CD4-positive, alpha-beta memory T cell (primary cell): ENCODE data around the gene KIAA1614. TPM values are rescaled to one million over a fixed set of nuclear protein-coding genes. Genes with fewer than 3 reads are reported as not detected.

ENCODE experiments used
- CTCF ChIA-PET: fragments of 350-600 bp; sonication (Branson Sonifier 250); formaldehyde crosslinking; loops from one replicate; lab custom pipeline; 2021; ENCODE audit warnings: inconsistent platforms; ENCODE audit not compliant: partially characterized antibody; lab: Charles Lee
- POLR2A ChIA-PET: fragments of 350-600 bp; sonication (Branson Sonifier 250); formaldehyde crosslinking; loops from one replicate; lab custom pipeline; 2021; ENCODE audit not compliant: partially characterized antibody; lab: Charles Lee
- DNase-seq, 5 donors: peaks; one replicate each; pipeline versions ENCODE4 v3.0.0 to v3.0.0-alpha.2; 2020 to 2022; ENCODE audit warnings: mixed read lengths in 1 of 5
- H3K27ac ChIP-seq: one replicate; pipeline ENCODE4 v1.7.0; 2013; ENCODE audit warnings: low read depth, low read length
- H3K27me3 ChIP-seq: 2 replicates; pipeline ENCODE4 v1.7.0; 2013; ENCODE audit warnings: mild to moderate bottlenecking, low read length, moderate library complexity; ENCODE audit not compliant: insufficient read depth
- H3K36me3 ChIP-seq: 2 replicates; pipeline ENCODE4 v1.7.0; 2013; ENCODE audit warnings: mild to moderate bottlenecking, low read length, moderate library complexity; ENCODE audit not compliant: insufficient read depth
- H3K4me1 ChIP-seq: 2 replicates; pipeline ENCODE4 v1.7.0; 2013; ENCODE audit warnings: mild to moderate bottlenecking, low read length, moderate library complexity; ENCODE audit not compliant: insufficient read depth
- H3K4me3 ChIP-seq, 2 donors: one replicate each; pipeline ENCODE4 v1.7.0; 2013; ENCODE audit warnings: low read length in 2 of 2, mild to moderate bottlenecking in 1 of 2
- H3K9me3 ChIP-seq, 2 donors: one replicate each; pipeline ENCODE4 v1.7.0; 2013; ENCODE audit warnings: low read length in 2 of 2, control low read depth in 1 of 2; ENCODE audit not compliant: control insufficient read depth in 1 of 2
- H3K27ac Mint-ChIP-seq, 7 donors: one replicate each; pipeline ENCODE4 v1.8.0; 2020 to 2021; ENCODE audit warnings: mixed read lengths in 7 of 7, mild to moderate bottlenecking in 6 of 7, inconsistent platforms in 3 of 7, moderate library complexity in 3 of 7
- H3K27me3 Mint-ChIP-seq, 2 donors: one replicate each; pipeline ENCODE4 v1.8.0; 2020 to 2021; ENCODE audit warnings: mixed read lengths in 2 of 2
- H3K36me3 Mint-ChIP-seq, 2 donors: one replicate each; pipeline ENCODE4 v1.8.0; 2020 to 2021; ENCODE audit warnings: mixed read lengths in 2 of 2, inconsistent platforms in 1 of 2, mild to moderate bottlenecking in 1 of 2
- H3K4me1 Mint-ChIP-seq, 4 donors: one replicate each; pipeline ENCODE4 v1.8.0; 2020 to 2021; ENCODE audit warnings: mixed read lengths in 4 of 4, mild to moderate bottlenecking in 1 of 4
- H3K4me3 Mint-ChIP-seq, 8 donors: one replicate each; pipeline ENCODE4 v1.8.0; 2020 to 2021; ENCODE audit warnings: mixed read lengths in 8 of 8, mild to moderate bottlenecking in 7 of 8, moderate library complexity in 6 of 8, inconsistent platforms in 3 of 8
- H3K9me3 Mint-ChIP-seq, 8 donors: one replicate each; pipeline ENCODE4 v1.8.0; 2020 to 2021; ENCODE audit warnings: mixed read lengths in 8 of 8, mild to moderate bottlenecking in 5 of 8, inconsistent platforms in 3 of 8, moderate library complexity in 1 of 8
- intact Hi-C: fragments of 100-400 bp; cut with micrococcal nuclease; formaldehyde crosslinking; loops from one replicate; pipeline ENCODE4 v1.15.1; 2023
- polyA plus RNA-seq, 2 donors: library from polyadenylated mRNA; unstranded; fragments of 300-500 nt; fragmentation: Illumina TruSeq; gene quantifications; one replicate each; pipeline ENCODE4 v1.2.3, GENCODE V29; 2021
- total RNA-seq, 2 experiments: library from RNA; stranded (reverse); gene quantifications; one replicate each; pipeline ENCODE4 v1.2.3, GENCODE V29; 2021

The KIAA1614 gene
- total and polyA plus RNA-seq, 4 experiments from 2014 or later, result 0.12 to 0.61 TPM; not detected in 2

DNA sequence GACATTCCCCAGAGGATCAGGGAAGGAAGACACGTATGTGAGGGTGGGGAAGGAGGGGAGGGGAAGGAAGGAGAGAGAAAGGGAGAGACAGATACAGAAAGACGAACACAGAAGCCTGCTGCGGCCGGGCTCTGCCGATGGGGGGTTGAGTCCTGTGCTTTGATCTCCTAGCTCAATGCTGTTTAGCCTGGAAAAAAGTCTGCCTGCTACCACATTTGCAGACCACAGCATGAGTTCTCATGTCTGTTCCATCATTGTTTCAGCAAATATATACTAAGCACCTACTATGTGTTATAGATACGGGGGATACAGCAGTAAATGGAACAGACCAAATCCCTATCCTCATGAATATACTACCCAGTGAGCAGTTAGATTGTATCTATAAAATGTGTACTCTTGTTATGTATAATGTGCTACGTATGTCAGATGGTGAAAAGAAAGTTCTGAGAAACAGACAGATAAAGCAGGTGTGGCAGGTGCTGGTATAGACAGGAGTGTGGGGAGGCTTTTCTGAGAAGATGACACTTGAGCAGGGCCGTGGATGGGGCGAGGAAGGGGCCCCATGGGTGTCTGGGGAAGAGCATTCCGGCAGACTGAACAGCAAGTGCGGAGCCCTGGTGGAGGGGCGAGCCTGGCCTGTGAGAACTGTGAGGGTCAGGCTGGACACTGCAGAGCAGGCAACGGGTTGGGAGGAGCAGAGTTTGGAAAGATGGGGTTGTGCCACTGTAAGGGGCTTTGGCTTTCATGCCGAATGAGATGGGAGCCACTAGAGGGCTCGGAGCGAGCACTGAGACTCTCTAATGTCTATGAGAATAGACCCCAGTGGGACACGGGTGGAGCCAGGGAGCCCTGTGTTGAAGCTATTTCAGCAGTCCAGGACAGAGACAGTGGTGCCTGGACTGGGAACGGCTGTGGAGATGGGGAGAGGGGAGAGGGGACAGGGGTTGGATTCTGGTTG is 34.1 kb downstream of the KIAA1614 start:
- Histone ChIP-seq H3K9me3 (peaks cover 0 to 3% of the 10 kb centered on the region in 2 donors), H3K27me3 (no peaks in the 10 kb centered on the region), H3K4me3 (no peak overlapping the region), H3K36me3 (no peaks in the 10 kb centered on the region), H3K27ac (no peak overlapping the region), H3K4me1 (no peaks in the 10 kb centered on the region)
- Mint-ChIP-seq H3K27ac (no peak overlapping the region), H3K36me3 (peaks cover 21 to 38% of the 10 kb centered on the region in 2 donors), H3K9me3 (peaks cover 0 to 23% (median 20%) of the 10 kb centered on the region in 8 donors), H3K4me1 (peaks cover 0 to 5% (median 0%) of the 10 kb centered on the region in 4 donors), H3K4me3 (peak overlapping the region in 2 of 8 donors; percentile 22 to 50), H3K27me3 (no peaks in the 10 kb centered on the region)
- ChIA-PET POLR2A (no interaction called here), CTCF (no interaction called here)
- intact Hi-C loops, result no loop called here
- DNase-seq, result no peak

- ChIA-PET CTCF (no interaction called here), POLR2A (no interaction called here)
- H3K9me3 Mint-ChIP-seq, result peaks cover 0 to 23% (median 20%) of the 10 kb centered on the region in 8 donors
- peaks cover 0 to 5% (median 0%) of the 10 kb centered on the region in 4 donors for H3K4me1 Mint-ChIP-seq
- Histone ChIP-seq H3K36me3 (no peaks in the 10 kb centered on the region), H3K4me3 (no peak overlapping the region), H3K27me3 (no peaks in the 10 kb centered on the region), H3K4me1 (no peaks in the 10 kb centered on the region), H3K9me3 (peaks cover 0 to 3% of the 10 kb centered on the region in 2 donors), H3K27ac (no peak overlapping the region)
- DNase-seq, result no peak
- H3K4me3 Mint-ChIP-seq, result no peak overlapping the region
- intact Hi-C loops, result no loop called here
- H3K27me3 Mint-ChIP-seq, result no peaks in the 10 kb centered on the region
- H3K36me3 Mint-ChIP-seq, result peaks cover 21 to 38% of the 10 kb centered on the region in 2 donors
- no peak overlapping the region for H3K27ac Mint-ChIP-seq
These were observed 34.8 kb downstream of the KIAA1614 start for GRCh38 chr1:180947499-180947885.

GRCh38 chr1:180947901-180948640 is 35.4 kb downstream of the KIAA1614 start:
- no peak for DNase-seq
- H3K27me3 Mint-ChIP-seq, result no peaks in the 10 kb centered on the region
- peaks cover 0 to 3% of the 10 kb centered on the region in 2 donors for H3K9me3 ChIP-seq
- H3K27me3 ChIP-seq, result no peaks in the 10 kb centered on the region
- peaks cover 0 to 23% (median 20%) of the 10 kb centered on the region in 8 donors for H3K9me3 Mint-ChIP-seq
- peaks cover 0 to 5% (median 0%) of the 10 kb centered on the region in 4 donors for H3K4me1 Mint-ChIP-seq
- CTCF ChIA-PET, result no interaction called here
- H3K4me3 Mint-ChIP-seq, result no peak overlapping the region
- no peaks in the 10 kb centered on the region for H3K36me3 ChIP-seq
- no peak overlapping the region for H3K4me3 ChIP-seq
- no peaks in the 10 kb centered on the region for H3K4me1 ChIP-seq
- peaks cover 21 to 38% of the 10 kb centered on the region in 2 donors for H3K36me3 Mint-ChIP-seq
- H3K27ac ChIP-seq, result no peak overlapping the region
- intact Hi-C loops, result no loop called here
- POLR2A ChIA-PET, result no interaction called here
- H3K27ac Mint-ChIP-seq, result no peak overlapping the region

GRCh38 chr1:180948641-180949615 is 36.2 kb downstream of the KIAA1614 start:
- Mint-ChIP-seq H3K27me3 (no peaks in the 10 kb centered on the region), H3K4me3 (no peak overlapping the region), H3K4me1 (peaks cover 0 to 10% (median under 1%) of the 10 kb centered on the region in 4 donors), H3K9me3 (peaks cover 0 to 23% (median 20%) of the 10 kb centered on the region in 8 donors), H3K36me3 (peaks cover 21 to 38% of the 10 kb centered on the region in 2 donors), H3K27ac (peak overlapping the region in 1 of 7 donors; percentile 51)
- Histone ChIP-seq H3K36me3 (no peaks in the 10 kb centered on the region), H3K4me1 (no peaks in the 10 kb centered on the region), H3K27ac (no peak overlapping the region), H3K4me3 (no peak overlapping the region), H3K27me3 (no peaks in the 10 kb centered on the region), H3K9me3 (peaks cover 0 to 3% of the 10 kb centered on the region in 2 donors)
- no peak for DNase-seq
- CTCF ChIA-PET, result no interaction called here
- intact Hi-C loops, result no loop called here
- POLR2A ChIA-PET, result no interaction called here

DNA sequence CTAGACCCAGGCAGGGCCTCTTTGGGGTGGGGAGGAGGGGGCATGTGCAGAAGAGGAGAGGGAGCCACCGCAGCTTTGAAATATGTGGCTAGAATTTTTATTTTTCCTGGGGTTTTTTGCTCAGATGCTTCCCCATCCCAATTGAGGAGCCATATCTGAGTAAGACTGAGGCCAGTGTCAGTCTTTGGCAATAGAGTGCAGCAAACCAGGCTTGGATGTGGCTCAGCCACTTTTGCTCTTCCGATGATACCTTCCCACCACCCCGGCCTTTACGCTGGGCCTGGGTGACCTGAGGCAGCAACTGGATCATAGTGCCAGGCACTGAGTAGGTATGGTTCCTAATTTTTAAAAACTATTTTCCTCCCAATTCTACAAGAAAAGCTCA is 36.9 kb downstream of the KIAA1614 start:
- CTCF ChIA-PET, result no interaction called here

GRCh38 chr1:180950321-180950720 is 37.6 kb downstream of the KIAA1614 start:
- DNase-seq, result no peak
- Histone ChIP-seq H3K4me1 (no peaks in the 10 kb centered on the region), H3K27me3 (no peaks in the 10 kb centered on the region), H3K9me3 (peaks cover 0 to 3% of the 10 kb centered on the region in 2 donors), H3K4me3 (no peak overlapping the region), H3K27ac (no peak overlapping the region), H3K36me3 (no peaks in the 10 kb centered on the region)
- intact Hi-C loops, result no loop called here
- ChIA-PET POLR2A (no interaction called here), CTCF (no interaction called here)
- Mint-ChIP-seq H3K27ac (no peak overlapping the region), H3K9me3 (peaks cover 0 to 23% (median 20%) of the 10 kb centered on the region in 8 donors), H3K27me3 (no peaks in the 10 kb centered on the region), H3K4me1 (peaks cover 0 to 18% (median 2%) of the 10 kb centered on the region in 4 donors), H3K4me3 (no peak overlapping the region), H3K36me3 (peaks cover 21 to 38% of the 10 kb centered on the region in 2 donors)

More for the DNA sequence above, 36.9 kb downstream of the KIAA1614 start:
- H3K36me3 Mint-ChIP-seq, result peaks cover 21 to 38% of the 10 kb centered on the region in 2 donors
- peaks cover 0 to 23% (median 20%) of the 10 kb centered on the region in 8 donors for H3K9me3 Mint-ChIP-seq
- no peaks in the 10 kb centered on the region for H3K27me3 Mint-ChIP-seq
- no peak overlapping the region for H3K27ac ChIP-seq
- POLR2A ChIA-PET, result no interaction called here
- no peak for DNase-seq
- no peaks in the 10 kb centered on the region for H3K4me1 ChIP-seq
- no peak overlapping the region for H3K4me3 ChIP-seq
- H3K27ac Mint-ChIP-seq, result no peak overlapping the region
- H3K4me1 Mint-ChIP-seq, result peaks cover 0 to 14% (median 1%) of the 10 kb centered on the region in 4 donors
- no peak overlapping the region for H3K4me3 Mint-ChIP-seq
- intact Hi-C loops, result no loop called here
- H3K36me3 ChIP-seq, result no peaks in the 10 kb centered on the region
- H3K9me3 ChIP-seq, result peaks cover 0 to 3% of the 10 kb centered on the region in 2 donors
- no peaks in the 10 kb centered on the region for H3K27me3 ChIP-seq
